PC-3 (cell line): ENCODE data around the gene REM1.

ENCODE experiments used
- EZH2 ChIP-seq: fragments of 300-600 bp; sonication (generic); IDR thresholded peaks from one replicate; pipeline ENCODE4 v1.6.1; 2017; ENCODE audit warnings: antibody characterized with exemption, mild to moderate bottlenecking, low read length; ENCODE audit not compliant: unreplicated experiment
- EZH2phosphoT487 ChIP-seq: fragments of 300-600 bp; sonication (generic); IDR thresholded peaks from 2 replicates; pipeline ENCODE4 v1.6.1; 2018; ENCODE audit warnings: mild to moderate bottlenecking, antibody characterized with exemption, low read length, borderline replicate concordance
- TF ChIP-seq, protein P1 (sequence below): fragments of 300-600 bp; sonication (generic); conservative IDR thresholded peaks from 2 replicates; pipeline ENCODE4 v1.5.1; 2017; ENCODE audit warnings: antibody characterized with exemption, low read depth, mild to moderate bottlenecking, low read length

GRCh38 chr20:31514154-31515071 lies 39.3 kb downstream of the REM1 start, which contains the start of gene HM13:
- TF ChIP-seq, protein P1, sequence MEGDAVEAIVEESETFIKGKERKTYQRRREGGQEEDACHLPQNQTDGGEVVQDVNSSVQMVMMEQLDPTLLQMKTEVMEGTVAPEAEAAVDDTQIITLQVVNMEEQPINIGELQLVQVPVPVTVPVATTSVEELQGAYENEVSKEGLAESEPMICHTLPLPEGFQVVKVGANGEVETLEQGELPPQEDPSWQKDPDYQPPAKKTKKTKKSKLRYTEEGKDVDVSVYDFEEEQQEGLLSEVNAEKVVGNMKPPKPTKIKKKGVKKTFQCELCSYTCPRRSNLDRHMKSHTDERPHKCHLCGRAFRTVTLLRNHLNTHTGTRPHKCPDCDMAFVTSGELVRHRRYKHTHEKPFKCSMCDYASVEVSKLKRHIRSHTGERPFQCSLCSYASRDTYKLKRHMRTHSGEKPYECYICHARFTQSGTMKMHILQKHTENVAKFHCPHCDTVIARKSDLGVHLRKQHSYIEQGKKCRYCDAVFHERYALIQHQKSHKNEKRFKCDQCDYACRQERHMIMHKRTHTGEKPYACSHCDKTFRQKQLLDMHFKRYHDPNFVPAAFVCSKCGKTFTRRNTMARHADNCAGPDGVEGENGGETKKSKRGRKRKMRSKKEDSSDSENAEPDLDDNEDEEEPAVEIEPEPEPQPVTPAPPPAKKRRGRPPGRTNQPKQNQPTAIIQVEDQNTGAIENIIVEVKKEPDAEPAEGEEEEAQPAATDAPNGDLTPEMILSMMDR = peak; percentile 94
- TF ChIP-seq EZH2 = no peak
- TF ChIP-seq EZH2phosphoT487 = no peak
